HG02943 (cell line): ENCODE data around the gene CNTN4.
"Not testable (repeated sequence)": the region's sequence is repeated elsewhere in the genome, so short reads cannot be mapped to it uniquely, and the experiment has no call there.

ENCODE experiments used
- ATAC-seq: cut with Tn5 transposase; IDR thresholded peaks from one replicate; pipeline ENCODE4 v1.9.1; 2021; ENCODE audit warnings: mild to moderate bottlenecking, low read depth, moderate library complexity; ENCODE audit not compliant: unreplicated experiment

The CNTN4 gene

DNA sequence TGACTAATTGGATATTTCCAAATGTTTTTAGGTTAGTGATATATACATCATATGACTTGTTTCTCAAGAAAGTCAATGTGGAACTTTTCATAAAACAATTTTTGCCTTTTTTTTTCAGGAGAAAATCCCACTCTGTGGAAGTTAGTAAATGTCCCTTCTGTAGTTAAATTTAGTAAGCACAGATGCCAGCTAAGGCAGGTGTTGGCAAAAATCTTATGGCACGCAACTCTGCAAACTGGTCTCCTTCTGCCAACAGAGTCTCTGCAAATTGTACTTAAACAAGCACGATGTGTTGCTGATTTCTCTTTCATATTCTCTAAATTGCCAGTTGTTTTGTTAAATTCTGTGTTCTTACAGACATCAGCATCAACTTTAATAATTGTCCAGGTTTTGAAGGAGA is 777.7 kb downstream of the CNTN4 start:
- ATAC-seq: no peak

DNA sequence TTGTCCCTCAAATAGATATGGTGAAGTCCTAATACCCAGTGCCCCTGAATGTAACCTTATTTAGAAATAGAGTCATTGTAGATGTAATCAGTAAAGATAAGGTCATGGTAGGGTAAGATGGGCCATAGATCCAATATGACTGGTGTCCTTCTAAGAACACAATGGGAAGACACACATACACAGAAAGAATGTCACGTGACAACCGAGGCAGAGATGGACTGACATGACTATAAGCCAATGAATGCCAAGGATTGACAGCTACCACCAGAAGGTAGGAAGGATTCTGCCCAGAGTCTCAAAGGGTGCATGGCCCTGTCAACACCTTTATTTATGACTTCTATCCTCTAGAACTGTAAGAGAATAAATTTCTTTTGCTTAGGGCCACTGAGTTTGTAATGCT is 780.4 kb downstream of the CNTN4 start:
- no peak for ATAC-seq

DNA sequence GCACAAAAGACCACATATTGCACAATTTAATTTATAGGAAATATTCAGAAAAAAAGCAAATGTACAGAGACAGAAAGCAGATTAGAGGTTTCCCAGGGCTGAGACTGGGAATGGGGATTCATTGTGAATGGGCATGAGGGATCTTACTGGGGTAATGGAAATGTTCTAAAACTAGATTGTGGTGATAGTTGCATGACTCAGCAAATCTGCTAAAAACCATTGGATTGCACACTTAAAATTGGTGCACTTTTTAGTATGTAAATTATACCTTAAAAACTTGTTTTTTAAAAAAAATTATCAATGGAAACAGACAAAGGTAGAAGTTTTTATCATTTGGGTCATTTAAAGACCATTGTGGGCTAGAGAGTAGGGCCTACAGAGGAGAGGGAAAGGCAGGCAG is 780.9 kb downstream of the CNTN4 start:
- ATAC-seq: no peak

DNA sequence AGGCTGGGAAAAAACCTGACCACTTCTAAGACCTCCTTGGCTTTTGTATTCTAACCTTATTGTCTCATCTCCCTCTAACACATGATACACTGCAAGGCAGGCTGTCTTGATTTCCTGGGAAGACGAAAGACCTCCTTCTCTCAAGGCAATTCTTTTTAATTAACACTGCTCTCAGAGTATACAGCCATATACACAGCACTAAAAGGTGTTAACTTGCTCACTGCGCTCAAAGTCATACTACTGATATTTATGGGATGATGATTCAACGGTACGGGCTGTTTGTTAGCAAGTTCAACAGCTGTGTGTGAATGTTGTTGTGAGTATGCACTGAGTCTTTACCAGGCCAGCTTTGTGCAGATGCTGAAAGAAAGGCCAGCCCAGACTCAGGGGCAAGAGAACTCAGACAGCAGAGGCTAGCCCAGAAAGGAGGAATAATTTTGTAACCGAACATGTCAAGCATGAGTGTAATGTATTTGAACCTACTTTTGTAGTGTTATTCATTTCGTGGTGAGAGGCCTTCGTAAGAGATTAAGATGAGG is 781.6 kb downstream of the CNTN4 start:
- no peak for ATAC-seq

DNA sequence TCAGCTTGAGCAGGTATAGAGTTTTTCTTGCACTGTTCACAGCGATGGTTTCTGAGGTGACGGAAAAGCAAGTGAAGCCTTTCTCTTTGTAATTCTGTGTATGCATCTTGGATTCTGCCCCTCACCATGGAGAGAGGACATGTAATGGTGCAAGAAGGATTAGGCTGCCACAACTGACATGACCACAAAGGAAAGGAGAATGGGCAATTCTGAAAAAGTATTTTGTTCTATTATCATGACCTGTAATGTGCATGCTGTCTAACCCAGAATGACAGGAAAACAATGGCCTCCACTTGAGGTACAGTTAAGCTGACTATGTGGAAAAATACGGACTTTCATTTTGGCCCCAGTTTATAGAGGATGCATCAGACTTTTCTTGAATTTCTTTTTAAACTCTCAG is 784.6 kb downstream of the CNTN4 start:
- ATAC-seq: no peak

DNA sequence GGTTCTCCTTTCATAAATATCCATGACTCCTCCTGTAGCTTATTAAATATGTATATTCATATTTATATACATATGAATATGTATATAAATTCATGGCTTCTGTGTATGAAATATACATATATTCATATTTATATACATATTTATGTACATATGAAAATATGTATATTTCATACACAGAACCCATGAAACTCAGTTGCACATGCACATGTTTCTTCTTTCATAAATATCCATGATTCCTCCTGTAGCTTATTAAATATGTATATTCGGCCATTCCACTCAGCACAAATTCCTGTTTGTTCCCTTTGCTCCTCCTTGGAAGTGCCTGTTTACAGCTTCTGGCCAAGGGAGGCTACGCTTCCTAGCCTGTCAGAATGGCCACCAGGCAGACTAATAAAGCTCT is 789.9 kb downstream of the CNTN4 start:
- no peak for ATAC-seq

DNA sequence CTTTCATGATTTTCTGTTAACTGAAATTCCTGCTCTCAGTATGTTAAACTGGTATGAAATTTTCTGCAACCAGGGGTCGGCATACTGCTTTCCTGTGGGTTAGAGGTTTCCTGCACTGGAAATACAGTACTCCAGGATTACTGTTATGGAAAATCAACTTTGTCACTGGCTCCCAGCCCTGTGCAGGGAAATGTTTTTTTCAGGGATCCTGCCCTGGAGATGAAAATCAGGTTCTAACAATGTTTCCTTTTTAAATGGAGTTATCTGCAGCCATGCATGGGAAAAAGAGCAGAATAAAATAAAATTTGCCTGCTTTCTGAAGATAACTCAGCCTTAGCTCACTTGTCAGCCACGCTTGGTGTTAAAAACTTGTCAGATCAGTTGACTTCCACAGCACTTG is 791.1 kb downstream of the CNTN4 start:
- no peak for ATAC-seq

DNA sequence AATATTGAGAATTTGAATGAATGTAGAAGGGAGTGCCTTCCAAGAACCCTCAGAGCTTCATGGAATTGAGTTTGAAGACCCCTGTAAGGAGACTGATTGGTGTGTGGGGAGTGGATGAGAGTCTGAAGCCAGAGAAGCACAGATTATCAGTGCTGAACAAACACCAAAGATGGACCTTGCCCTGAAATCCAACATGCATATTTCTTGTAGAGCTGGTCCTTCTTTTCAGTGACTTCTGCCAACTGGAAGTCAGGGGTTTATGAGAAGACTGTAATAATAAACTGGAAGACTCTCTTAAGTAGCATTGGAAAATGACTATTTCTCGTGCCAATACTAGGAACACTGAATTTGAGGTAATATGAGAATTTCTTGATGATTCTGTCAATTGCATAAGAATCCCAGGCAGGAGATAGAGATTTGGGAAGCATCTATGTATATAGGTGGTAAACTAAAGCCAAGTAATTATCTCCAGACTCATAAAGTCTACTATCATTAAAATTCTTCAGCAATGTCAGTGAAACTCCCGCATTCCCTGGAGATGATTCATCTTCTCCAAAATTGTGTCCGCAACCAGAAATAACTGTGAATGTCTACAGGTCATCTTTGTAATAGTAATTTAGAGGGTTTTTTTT is 797.8 kb downstream of the CNTN4 start:
- no peak for ATAC-seq

DNA sequence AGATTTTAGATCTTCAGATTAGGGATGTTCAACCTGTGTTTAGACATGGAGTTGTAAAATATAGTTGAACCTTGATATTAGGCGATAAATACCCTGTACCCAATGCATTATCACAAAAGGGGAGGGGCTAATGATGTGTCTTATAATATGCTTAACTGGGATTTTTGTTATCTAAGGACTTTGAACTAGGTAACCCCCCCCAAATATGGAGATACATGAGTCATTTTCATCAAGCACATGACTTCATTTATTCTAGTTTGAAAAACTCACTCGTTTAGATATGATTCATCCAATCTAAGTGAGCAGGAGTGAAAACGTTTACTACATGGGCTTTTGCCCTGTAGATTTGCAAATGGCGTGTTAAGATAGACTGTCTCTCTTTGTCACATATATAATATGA is 799.2 kb downstream of the CNTN4 start:
- no peak for ATAC-seq

DNA sequence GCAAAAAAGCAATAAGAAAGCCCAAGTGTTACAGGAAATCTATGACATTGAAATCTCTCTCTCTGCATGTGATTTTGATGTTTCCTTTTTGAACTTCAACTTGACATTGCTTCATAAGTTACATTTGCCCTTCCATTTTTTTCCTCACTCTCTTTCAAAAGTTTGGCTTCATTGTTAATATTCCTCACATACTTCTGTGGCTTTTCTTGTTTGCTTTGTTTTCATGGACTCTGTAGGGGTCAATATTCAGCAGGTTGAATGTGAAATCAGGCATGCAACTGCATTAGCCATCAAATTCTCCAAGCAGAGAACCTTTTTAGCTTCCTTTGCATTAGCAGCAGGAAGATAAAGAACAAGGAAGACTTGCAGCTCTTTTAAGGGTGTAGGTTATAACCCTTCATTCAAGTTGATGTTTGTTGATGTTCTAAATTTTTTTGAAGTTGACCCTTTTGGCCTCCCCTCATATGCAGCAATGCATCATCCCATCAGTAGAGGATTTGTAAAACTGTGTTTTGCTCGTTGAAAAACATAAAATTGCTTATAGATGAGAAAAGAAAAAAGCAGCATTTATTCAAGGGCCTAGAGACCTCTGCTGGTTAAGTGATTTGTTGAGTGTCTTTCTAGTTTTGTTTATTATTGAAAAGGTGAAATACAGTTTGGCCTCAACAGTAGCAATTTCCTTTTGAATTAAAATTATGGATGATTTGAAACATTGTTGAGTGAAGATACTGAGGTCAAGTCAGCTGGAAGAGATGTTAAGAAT is 800.1 kb downstream of the CNTN4 start:
- ATAC-seq: no peak

DNA sequence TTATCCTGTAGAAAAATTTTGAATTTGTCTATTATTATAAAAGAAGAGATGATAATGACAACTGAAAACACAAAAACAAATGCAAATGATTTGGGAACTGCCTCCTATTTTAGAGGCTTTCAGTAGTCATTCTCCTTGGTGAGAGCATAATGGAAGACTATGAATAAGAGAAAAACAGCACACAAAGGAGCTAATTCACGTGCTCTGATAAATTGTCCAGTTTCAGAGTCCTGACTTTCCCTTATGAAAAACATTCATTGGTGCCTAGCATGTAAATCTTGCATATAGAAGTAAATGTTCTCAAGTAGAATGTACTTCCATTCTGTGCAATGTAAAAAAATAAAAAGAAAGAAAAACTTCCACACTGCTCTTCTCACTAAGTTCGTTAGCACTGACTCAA is 805.4 kb downstream of the CNTN4 start:
- ATAC-seq: no peak

DNA sequence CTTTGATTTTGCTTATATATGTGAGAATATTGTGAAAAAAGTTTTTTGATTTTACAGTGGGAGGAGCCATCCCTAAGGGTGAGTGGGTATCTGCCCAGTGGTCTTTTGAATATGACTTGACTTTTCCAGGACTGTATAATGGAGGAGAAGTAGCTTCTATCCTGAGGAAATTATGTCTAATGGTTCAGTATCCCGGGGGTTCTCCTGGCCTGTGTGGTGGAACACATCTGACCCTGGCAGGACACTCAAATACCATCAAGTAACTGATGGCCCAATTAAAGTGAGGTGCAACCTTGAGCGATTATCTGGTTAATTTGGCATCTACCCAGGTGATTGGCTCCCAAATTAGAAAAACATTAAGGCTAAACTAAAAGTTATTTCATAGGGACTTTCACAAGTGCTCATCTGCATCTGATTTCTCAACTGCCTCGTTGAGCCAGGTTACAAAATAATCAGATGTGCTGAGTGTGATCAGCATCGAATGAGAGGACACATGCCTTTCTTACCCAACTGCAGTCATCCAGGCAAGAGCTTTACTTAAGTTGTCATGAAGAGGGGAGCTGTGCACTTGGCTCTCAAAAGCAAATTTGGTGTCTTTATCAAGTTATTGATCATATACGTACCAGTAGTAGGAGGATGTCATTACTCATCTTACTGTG is 810.2 kb downstream of the CNTN4 start:
- no peak for ATAC-seq

DNA sequence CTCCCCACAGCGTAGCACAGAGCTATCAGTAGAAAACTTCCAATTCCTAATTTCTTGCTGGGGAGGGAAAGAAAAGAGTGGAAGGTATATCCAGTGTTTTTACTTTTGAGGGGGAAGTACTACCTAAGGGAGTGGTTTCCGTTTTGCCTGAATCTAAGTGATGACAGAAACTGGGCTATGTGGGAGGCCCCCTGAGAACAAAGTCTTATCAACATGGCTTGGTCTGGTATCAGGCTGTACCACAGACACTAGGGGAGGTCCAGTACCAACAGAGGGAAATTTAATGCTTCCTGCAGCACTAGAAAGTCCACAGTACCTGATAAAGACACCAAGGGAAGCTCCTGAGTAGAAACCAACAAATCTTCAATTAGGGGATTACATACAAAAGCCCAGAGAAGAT is 812.3 kb downstream of the CNTN4 start:
- no peak for ATAC-seq

DNA sequence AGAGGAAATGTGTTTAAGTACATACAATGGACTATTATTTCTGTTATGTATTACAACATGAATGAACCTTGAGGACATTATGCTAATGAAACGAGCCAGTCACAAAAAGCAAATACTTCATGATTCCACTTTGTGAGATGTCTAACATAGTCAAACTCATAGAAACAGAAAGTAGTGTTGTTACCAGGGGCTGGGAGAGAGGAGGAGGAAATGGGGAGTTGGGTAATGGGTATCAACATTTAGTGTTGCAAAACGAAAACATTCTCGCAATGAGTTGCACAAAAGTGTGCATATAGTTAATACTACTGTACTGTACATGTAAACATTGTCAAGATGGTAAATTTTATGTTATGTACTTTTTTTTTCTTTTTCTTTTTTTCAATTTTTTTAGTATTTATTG is 817.2 kb downstream of the CNTN4 start:
- ATAC-seq: no peak

DNA sequence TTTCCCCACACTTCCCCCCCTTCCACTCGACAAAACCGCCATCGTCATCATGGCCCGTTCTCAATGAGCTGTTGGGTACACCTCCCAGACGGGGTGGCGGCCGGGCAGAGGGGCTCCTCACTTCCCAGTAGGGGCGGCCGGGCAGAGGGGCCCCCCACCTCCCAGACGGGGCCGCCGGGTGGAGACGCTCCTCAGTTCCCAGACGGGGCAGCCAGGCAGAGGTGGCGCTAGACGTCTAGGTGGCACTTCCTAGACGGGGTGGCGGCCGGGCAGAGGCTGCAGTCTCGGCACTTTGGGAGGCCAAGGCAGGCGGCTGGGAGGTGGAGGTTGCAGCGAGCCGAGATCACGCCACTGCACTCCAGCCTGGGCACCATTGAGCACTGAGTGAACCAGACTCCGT is 818.0 kb downstream of the CNTN4 start:
- ATAC-seq: not testable (repeated sequence)

DNA sequence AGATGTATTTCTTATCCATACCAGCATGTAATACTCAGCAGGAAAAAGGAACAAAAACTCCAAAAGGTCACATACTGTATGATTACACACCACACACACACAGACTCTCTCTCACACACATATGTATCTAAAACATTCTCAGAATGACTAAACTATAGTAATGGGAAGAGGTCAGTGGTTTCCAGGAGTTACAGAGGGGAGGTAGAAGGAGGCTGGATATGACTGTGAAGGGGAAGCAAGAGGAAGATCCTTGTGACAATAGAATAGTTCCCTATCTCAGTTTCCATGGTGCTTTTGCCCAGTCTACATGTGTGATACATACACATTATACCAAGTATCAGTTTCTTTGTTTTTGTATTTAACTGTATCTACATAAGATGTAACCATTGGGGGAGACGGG is 821.4 kb downstream of the CNTN4 start:
- no peak for ATAC-seq

DNA sequence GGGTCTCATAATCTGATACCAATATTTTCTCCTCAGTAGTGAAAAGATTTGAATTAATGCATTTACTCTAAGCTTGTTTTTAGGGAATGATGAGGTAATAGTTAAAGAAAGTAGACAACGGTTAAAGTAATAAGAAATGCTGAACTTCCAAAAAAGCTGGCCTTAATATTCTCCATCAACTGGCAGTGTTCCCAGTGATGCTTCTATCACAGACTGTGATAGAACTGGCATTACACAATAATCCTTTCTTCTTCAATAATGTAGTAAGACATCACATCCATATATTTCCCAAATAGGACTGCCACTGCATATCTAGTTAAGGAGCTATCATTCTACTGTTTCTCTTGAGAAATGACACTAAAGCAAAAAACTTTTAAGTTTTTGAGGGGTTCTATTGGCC is 822.8 kb downstream of the CNTN4 start:
- no peak for ATAC-seq

DNA sequence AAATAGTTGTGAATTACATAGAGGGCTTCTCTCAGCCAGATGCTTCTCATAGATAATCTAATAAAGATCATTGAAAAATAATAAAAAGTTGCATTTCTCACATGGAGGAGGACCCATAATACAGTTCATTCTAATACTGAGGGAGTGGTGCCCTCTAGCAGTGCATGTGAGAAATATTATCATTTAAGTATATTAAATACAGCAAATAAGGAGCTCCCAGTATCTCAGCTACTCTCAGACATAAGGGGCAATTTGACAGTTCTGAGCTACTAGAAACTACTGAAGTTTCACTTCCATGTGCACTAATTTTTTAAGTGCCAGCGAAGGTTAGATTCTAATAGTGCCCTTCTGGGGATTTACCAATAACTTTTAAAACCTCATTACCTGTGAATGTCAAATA is 823.2 kb downstream of the CNTN4 start:
- no peak for ATAC-seq

DNA sequence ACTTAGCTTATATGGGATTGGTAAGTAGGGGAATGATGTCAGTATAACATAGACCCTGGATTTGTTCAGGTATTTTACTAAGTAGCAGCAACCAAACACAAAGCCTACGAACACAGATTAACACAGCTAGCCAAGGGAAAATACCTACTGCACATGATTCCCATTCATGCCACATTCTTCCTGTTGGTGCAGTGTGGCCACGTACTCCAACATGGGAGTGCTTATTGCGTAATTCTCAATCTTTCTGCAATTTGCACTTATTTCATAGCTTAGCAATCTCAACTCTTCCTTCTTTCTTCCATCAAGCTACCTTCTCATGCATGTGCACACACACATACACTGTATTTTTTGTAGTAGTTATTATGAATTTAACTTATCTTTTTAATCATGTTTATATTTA is 824.7 kb downstream of the CNTN4 start:
- no peak for ATAC-seq

DNA sequence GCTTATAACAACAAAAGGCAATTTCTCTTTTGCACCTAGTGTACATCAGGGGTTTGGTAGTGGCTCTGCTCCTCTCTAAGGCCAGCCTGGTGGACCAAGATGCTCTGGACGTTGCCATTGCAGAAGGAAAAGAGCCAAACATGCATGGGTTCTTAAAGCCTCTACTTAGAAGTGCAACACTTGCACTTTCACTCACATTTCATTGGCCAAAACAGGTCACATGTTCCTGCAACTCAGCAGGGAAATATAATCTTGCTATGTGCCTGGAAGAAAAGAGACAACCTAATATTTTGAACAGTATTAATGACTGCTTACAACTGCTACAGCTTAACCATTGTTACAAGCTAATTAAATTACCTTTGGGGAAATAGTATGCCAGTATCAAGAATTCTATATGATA is 828.6 kb downstream of the CNTN4 start:
- ATAC-seq: no peak

DNA sequence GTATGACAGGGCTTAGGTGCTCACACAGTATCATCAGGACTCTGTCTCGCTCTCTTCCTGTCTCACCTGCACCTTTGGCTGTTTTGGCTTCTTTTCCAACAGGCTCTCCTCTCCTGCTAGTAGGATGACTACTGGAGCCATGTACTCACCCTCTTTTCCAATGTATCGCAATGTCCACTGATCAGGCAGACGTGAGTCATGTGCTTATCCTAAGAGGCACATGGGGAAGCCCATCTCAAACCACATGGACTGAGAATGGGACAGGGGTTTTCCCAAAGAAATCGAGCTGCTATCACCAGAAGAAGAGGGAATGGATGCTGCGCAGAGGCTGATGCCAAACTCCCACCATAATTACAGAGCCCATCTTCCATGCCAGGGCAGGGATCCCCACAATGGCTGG is 830.9 kb downstream of the CNTN4 start:
- no peak for ATAC-seq

DNA sequence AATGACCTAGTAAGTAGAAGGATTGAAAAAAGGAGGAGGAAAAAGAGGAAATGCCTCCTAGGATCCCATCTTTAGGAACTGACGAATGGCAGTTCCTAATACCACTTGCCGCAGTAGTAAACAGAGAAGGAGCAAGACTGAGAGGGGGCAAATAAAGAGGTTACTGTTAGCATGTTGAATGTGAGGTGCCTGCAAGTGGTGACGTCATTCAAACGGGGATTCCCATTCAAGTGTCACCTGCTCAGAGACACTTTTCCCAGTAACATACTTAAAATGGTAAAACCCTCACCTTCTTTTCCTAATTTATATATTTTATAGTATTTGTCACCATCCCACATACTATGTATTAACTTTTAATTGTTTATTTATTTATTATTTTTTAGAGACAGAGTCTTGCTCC is 832.6 kb downstream of the CNTN4 start:
- no peak for ATAC-seq
